NCI-H1694 (cell line): ENCODE measurements around the gene CEBPE.

Source experiments
- DNase-seq: peaks from one replicate; lab custom pipeline; 2025; lab: John Stamatoyannopoulos, UW

CEBPE gene

GRCh38 chr14:23143911-23144310, 24.9 kb upstream of the CEBPE start:
- no peak for DNase-seq

GRCh38 chr14:23142826-23143225, 23.8 kb upstream of the CEBPE start:
- no peak for DNase-seq

DNA sequence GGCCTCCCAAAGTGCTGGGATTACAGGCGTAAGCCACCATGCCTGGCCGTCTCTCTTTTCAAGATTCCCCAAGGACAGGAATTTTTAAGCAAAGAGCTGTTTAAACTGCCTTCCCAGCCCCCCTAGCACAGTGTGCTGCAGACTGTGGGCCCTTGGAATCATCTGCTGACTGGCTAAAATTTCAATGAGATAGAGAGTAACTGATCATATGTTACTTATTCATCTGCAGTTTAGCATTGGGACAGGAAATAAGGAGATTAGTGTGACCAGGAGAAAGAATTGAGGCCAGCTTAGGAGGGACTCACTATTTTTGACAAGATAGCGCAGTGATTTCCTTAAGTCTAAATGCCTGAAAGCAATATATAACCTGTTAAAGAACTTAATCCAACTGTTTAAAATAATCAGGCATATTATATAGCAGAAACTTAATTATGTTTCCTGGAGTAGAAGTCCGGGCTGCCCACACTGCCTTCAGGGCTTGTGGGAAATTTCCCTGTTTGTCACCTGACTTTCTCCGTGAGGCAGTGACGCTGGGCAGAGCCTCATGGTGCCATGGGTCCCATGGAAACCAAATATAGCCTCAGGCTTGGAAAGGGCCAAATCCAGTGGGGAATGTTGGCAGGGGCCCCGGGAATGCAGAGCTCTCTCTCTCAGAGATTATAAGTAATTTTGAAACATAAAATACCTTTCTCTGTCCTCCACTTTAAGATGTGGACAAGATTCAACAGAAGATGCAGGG, 22.8 kb upstream of the CEBPE start:
- no peak for DNase-seq

GRCh38 chr14:23140371-23140770, 21.3 kb upstream of the CEBPE start:
- DNase-seq: no peak

- no peak for DNase-seq
Observed at GRCh38 chr14:23139874-23140273, 20.8 kb upstream of the CEBPE start.

DNA sequence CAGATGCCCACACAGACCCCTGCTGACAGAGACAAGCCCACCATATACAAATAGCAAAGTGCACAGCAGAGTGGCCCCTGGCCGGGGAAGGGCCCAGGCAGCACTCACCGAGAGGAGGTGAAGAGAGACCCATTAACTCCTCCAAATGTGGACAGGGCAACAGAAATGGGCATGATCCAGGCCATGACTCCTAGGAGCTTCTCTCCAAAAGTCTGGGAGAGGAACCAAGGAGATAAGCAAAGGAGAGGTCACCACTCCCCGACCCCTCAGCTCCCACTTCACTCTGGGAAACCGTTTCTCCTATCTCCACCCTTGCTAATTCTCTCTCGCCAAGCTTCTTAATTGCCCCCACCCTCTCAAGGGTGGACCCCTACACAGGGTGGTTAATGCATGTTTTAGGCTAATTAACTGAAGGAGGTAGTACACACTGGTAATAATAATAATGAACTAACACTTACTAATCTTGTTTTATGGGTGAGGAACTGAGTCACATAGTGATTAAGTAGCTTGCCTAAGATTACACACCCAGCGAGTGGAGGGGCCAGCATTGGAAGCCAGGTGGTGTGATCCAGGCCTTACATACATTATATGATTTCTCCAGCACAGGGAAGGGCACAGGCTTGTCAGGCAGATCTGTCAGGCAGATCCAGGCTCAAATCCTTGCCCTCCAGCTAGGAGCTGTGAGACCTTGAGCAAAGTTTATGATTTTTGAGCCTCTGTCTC, 18.9 kb upstream of the CEBPE start:
- DNase-seq: no peak

DNA sequence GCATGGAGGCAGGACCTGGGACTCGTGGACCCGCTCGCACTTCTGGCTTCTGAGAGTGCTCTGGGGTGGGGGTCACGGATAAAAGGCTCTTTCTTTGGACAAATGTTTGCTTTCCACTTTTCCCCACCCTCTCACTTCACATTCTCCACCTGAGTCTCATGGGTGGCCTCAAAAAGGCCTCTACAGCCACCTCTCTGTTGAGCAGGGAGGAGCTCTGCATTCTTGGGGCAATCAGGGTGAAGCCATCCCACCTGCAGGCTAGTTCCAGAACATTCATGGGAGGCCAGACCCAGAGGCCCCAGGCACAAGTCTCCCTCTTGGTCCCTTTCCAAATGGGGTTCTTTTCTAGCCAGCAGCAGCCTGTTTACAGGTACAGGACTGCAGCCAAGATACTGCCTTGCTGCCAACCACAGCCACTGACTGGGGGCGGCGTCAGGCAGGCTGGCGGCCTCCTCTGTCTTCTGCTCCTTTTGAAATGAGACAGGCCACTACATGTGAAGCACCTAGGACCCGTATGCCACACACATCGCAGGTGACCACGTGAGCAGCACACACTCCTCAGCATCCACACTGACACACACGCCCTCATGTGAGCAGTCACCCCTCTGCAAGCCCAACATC, 18.2 kb upstream of the CEBPE start:
- DNase-seq: peak; percentile 36

DNA sequence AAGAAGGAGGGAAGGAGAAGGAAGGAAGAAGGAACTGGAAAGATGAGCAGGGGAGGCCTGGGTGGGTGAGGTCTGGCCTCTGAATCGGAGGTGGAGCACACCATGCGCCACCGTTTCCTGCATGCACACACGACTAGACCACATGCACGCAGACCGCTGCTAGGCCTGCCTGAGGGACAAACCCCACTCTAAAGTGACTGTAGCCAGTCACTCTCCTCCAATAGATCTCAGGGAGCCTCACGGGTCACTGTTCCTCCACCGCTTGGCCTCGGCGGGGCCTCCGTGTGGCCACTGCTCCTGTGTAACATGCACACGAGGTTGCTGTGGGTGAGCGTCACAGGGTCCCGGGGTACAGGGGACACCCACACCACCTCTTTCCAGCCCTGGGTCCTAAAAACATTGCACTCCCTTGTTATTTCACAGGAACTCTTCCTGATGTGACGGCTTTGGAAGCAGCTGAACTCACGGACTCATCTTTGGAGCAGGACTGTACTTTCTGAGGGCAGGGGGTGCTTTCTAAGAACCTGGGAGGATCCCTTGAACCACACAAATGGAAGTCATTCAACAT, 17.6 kb upstream of the CEBPE start:
- DNase-seq: no peak

GRCh38 chr14:23132970-23133369, 13.9 kb upstream of the CEBPE start:
- DNase-seq: no peak

DNA sequence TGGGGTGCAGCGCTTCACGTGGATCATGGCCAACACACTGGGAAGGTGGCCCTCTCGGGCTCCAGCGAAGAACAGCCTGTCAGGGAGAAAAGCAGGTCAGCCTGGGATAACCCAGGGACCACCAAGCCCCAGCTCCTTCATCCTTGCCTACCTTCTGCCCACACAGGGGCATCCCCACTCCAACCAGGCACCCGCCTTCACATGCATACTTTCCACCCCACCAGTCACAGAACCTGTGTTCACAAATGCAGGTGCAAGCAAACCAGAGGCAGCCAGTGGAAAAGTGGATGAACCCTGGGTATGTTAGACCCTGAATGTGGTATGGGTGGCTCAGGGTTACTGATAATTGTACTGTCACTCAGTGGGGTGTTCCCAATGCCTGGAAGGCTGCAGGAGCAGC, 12.4 kb upstream of the CEBPE start:
- no peak for DNase-seq

GRCh38 chr14:23130871-23131270, 11.8 kb upstream of the CEBPE start:
- no peak for DNase-seq

DNA sequence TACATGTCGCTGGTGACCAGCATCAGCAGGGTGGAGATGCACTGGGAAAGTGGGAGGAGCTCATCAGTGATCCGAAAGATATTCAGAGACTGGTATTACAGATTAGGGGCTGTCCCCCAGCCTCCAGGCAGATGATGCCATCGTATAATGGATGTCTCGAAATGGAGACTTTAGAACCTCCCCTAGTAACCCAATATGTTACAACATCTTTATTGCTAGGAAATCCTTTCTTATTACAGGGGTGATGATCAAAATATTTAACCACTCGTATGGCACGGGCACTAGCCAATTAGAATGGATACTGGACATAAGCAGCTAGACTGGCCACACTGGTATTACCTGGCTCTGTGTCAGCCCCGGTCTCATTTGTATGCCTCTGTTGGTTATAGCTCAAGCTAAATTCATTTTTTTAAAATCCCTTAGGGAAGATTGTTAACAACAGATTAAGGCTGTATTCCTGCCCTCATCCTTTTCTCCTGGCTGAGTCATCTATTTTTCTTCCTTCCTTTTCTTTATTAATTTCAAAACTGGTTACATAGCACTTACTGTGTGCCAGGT, 10.8 kb upstream of the CEBPE start:
- no peak for DNase-seq

GRCh38 chr14:23128969-23129758, 10.1 kb upstream of the CEBPE start:
- DNase-seq: no peak

DNA sequence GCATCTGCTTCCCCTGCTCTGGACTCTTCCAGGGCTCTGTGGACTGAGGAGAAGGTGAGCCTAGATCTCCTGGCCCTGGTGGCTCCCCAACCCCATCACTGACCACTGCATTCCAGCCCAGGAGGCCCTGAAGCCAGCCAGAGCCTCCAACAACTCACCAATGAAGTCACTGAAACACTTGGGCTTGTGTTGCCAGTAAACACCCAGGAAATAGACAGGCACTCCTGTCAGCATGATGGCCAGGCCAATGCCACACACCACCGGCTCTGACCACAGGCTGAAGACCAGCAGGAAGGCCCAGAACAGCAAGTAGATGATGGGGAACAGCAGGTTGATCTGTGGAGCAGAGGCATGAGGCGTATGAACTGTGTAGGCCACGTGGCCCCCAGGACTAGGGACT, 8.8 kb upstream of the CEBPE start:
- DNase-seq: no peak

GRCh38 chr14:23126548-23127278, 7.7 kb upstream of the CEBPE start:
- no peak for DNase-seq

GRCh38 chr14:23125933-23126524, 7.0 kb upstream of the CEBPE start:
- DNase-seq: no peak

DNA sequence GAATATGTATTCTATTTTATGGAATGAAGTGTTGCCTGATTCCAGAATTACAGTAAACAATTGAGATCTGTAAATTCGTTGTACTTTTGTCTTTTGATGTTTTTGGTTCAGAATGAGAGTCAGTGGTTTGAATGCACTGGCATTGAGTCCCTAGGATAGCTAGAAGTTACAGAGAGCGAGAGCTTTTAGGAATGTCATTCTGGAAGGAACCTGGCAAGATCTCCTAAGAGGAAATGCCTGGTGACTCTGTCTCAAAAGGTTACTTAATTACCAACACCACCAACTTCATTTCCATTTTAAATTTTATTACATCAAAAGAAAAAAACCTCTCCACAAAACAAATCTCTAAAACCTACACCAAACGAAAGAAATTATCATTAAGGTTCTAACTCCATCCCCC, 6.0 kb upstream of the CEBPE start:
- no peak for DNase-seq

DNA sequence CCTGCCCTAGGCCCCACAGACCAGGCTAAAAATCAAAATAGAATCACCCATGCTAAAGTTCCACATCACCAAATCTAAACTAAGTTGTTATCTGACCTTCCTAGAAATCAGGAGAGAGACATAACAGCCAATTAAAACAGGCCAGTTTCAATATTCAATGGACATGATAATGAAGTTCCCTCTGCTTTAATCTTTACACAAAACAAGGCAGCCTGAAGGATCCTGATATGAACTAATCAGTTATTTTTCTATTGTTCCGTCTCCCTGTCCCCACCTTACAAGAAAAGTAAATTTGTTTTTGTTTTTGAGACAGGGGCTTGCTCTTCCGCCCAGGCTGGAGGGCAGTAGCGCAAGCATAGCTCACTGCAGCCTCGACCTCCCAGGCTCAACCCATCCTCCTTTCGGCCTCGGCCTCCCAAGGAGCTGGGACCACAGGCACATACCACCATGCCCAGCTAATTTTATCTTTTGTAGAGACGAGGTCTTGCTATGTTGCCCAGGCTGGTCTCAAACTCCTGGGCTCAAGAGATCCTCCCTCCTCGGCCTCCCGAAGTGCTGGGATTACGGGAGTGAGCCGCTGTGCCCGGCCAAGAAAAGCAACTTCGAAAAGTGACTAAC, 5.4 kb upstream of the CEBPE start:
- no peak for DNase-seq

DNA sequence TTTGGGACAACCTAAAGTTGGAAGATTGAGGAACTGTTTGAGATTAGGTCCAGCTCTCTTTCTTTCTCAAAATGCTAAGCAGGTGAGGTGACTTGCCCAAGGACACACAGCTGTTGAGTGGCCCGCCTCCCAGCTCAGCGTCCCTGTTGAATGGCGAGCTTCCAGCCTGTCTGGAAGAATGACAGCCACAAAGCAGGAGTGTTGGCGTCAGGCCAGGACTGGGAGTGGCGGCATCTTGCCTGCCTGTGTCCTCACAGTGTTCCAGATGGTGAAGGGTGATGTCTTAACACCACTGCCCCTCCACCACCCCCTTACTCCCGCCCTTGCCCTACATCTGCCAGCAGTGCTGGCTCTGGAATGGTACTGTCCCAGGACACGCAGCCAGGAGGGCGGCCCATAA, 4.4 kb upstream of the CEBPE start:
- peak; percentile 95 for DNase-seq

DNA sequence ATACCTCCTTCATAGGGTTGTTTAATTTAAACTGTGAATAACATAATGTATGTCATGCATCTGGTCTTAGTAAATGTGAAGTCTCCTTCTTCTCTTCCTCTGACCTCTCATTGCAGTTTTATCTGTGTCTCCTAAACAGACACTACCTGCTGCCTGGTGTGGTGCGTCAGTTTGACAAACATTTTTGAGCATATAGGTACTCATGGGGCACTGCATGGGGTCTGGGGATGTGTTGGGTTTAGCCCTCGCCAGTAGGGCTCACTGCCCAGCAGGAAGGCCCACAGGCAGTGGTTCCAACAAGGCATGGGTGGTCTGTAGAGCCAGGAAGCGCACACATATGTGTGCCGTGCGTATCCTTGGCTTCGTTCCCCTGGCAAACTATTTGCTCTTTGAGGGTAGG, 3.0 kb upstream of the CEBPE start:
- DNase-seq: no peak
